Kidney tubule cell (primary cell): ENCODE data around the gene MYL2.

Source experiments
- DNase-seq: peaks from one replicate; pipeline ENCODE4 v3.0.0-alpha.2; 2018; ENCODE audit warnings: low spot score

MYL2 gene

DNA sequence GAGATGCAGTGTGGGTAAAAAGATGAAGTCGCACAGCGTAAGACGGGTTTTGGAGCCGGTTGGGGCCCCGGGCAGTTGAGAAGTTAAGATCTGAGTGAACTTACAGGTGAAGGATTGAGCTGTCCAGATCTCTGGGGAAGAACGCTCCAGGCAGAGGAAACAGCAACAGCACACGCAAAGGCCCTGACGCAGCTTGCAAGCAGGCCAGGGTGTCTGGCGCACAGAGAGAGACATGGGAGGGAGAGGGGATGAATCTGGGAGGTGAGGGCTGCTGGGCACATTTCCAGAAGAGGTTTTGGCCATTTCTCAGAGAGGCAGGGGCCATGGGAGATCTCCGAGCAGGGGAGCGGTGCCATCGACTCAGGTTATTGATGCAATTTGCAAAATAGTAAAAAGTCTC lies 31.0 kb downstream of the MYL2 start:
- DNase-seq = no peak

DNA sequence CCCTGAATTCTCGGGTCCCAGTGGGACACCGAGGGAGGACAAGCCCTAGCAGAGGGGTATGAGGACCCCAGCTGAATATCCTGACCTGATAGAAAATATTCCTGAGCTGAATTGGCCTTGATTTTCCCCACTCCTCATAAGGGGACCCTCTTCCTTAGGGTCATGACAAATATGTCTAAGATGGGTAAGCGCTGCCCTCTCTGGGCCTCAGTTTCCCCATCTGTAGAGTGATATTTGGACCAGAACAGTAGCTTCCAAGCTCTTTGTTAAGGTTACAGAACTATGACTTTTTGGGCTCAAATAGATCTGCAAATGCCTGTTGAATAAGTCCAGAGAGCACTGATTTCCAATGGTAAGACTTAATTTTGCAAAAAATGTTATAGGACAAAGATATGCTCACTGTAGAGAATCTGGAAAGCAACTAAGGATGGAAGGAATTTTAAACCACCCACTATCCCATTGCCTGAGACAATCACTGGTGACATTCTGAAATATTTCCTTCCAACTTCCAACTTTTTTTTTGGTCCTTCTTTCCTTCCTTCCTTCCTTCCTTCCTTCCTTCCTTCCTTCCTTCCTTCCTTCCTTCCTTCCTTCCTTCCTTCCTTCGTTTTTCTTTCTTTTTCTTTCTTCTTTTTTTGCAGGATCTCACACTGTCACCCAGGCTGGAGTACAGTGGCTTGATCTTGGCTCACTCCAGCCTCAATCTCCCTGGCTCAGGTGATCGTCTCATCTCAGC lies 32.0 kb downstream of the MYL2 start:
- no peak for DNase-seq

DNA sequence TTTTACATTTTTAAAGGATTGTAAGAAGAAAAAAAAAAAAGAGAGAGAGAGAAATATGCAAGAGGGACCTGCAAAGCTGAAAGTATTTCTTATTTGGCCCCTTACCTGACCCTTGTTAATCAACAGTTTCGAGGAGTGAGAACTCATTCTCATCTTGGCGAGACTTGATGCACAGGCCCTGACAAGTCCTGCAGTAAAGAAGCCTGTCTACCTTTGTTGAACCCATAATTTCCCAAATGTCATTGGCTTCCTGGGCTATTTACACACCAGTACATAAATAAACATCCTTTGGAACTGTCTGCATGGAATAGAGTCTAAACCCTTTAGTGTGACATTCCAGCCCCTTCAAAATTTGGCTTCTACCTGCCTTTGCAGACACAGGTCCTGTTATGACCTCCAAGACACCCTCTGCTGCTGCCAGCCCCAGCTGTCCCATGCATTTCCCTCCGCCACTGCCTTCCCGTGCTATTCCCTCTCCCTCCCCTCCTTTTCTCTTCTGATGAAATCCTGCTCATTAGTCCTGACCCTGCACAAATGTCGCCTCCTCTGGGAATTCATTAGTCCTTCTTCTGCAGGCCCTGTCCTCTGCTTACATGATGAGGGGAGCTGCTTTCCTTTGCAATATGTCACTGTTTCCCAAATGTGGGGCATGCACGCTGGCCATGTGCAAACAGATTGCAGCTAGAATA lies 35.1 kb downstream of the MYL2 start:
- no peak for DNase-seq

DNA sequence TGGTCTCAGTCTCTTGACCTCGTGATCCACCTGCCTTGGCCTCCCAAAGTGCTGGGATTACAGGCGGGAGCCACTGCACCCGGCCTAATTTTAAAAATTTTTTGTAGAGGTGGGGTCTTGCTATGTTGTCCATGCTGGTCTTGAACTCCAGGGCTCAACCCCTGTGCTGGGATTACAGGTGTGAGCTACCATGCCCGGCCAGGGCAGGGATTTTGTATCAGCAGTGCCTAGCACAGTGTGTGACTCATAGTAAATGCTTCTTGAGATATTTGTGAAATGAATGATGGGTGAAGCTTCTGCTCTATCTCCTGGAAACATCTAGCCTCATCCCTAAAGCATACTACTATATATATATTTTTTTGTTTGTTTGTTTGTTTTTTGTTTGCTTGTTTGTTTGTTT lies 37.1 kb downstream of the MYL2 start:
- no peak for DNase-seq

DNA sequence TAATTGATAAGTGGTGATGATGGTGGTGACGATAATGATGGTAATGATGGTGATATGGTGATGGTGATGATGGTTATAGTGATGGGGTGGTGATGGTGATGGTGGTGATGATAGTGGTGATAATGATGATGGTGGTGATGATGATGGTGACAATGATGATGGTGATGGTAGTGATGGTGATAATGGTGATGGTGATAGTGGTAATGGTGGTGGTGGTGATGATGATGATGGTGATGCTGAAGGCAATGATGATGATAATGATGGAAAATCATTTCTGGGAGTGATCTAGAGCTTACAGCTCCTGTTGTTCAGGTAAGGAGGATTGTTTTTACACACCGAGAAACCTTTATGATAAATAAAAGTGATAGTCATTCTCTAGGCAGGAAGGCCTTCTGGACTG lies 39.7 kb downstream of the MYL2 start:
- DNase-seq = no peak

DNA sequence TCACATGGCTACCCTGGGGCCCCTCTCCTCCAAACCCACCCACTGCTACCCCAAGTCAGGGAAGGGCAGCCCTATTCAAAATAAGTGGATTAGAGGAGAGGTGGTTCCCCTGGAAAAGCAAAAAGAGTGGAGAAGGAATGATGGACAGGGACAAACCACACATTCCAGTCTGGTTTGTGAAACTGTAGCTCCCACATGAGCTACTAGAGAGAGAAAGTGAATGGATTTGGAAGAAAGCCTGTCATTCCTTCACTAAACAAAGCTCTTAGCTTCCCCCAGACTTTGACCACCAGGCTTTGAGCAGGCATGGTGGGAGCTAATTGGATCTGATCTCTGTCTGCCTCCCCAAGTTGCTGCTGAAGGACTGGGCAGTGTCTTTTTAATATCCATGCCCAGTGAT lies 45.6 kb downstream of the MYL2 start:
- no peak for DNase-seq

DNA sequence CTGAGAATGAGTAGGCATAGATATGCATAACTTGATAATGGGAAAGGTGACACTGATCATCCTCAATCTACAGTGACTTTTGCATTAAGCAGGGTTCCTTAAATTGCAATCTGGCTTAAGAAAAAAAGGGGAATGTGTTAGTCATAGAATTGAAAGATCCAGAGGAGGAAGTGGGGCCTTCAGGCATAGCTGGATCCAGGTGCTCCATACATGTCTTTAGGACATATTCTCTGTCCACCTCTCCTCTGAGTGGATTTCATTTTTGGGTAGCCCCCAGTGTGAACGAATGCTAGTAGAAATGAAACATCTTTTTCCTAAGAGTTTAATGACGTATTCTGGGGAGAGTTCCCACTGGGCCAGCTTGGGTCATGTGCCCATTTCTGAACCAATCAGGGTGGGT lies 46.0 kb downstream of the MYL2 start:
- DNase-seq = no peak

DNA sequence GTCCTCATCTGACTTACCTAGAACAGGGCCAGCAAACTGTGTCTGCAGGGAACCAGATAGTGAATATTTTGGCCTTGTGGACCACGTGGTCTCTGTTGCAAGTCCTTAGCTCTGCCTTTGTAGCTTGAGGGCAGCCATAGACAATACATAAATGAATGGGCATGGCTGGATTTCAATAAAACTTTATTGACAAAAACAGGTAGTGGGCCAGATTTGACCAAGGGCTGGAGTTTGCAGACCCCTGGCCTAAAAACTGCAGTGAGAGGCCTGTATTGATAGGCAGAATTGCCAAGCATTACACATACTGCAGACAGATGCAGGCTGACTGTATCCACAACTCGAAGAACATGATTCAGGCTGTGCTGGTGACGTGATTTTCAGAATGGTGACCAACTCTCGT lies 48.3 kb downstream of the MYL2 start:
- no peak for DNase-seq

DNA sequence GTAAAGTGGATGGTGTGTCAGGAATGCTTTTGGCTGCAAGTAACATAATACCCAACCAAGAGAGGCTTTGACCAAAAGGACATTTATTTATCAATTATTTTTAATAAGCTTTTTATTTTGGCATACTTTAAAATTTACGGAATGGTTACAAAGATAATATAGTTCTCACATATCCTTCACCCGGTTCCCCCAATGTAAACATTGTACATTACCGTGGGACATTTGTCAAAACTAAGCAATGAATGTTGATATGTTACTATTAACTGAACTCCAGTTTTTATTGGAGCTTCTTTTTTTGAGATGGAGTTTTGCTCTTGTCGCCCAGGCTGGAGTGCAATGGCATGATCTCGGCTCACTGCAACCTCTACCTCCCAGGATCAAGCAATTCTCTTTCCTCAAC lies 50.6 kb downstream of the MYL2 start:
- no peak for DNase-seq

DNA sequence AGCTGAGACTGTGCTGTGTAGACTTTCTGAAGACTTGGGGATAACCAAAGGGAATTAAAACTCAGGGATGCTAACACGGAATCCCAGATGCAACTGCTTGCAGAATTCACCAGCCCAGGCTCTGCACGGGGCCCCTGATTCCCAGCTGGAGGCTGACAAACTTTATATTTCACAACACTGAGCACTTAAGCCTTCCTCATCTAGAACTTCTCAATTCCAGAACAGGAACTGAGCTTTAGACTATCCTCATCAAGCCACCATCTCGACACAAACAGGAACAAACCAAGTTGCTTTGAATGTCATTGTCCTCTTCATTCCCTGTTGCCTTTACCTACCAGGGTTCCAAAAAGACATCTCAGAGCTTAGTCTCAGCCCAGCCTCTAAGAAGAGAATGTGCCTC lies 51.4 kb downstream of the MYL2 start:
- no peak for DNase-seq

DNA sequence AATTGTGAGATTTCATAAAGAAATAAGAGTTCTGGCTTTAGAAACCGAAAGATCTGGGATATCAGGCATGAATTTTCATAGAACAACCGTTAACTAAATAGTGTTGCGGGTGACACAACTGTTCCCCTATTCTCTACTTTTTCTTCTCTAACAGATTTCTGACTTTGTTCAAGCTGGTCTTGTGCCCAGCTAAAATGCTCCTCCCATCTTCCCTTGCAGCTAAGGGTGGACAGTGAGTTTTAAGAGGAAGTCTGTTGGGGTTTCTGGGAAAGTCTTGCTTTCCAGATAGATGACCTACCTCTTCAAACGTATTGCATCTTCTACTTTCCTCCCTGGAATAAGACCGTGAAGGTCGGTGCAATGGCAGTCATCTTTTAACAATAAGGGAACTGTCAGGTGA lies 54.9 kb downstream of the MYL2 start:
- DNase-seq = no peak

DNA sequence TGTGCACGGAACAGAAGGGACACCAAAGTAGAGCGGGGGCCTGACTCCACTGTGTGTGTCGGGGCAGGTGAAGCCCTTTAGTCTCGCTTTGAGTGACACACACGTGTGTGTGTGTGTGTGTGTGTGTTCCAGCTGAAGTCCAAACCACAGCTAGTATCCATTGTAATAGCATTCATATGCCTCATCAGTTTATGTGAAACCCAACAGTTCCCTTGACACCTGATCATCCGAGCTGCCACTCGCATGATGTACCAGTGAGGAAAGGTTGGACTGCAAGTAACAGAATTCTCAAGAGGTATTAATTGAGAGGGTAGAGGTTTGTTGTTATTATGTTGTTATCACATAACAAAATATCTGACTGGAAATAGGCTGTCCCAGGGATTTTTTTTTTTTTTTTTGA lies 57.2 kb downstream of the MYL2 start:
- DNase-seq = no peak

DNA sequence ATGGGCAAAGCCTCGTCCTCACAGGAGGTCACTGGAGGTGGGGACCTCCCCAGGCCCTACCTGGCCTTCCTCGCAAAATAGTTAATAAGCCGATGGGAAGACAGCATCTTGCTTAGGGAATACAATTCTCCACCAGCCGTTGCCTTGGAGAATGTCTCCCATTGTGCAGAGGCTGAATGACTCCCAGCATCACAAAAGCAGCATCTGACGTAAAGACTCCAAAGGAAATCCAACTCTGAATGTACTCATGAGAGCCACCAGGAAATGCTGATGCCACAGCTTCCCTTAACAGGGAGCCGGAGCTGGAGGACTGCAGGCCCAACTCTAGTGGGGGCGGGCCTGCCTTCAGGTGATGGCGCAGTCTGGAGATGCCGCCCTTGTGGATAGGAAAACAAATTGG lies 58.0 kb downstream of the MYL2 start:
- DNase-seq = no peak

DNA sequence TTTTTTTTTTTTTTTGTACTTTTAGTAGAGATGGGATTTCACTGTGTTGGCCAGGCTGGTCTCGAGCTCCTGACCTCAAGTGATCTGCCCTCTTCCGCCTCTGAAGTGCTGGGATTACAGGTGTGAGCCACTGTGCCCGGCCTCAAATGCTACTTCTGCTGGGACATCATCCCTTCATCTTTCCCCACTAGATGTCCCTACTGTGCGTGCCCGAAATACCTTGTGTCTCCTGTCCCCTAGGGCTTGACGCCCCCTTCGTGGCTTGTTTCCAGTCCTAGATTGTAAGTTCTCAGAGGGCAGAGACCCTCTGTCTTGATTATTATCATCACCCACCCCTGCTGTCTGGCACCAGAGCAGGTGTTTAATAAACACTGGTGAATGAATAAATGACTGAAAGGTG lies 58.6 kb downstream of the MYL2 start:
- DNase-seq = no peak
